Hematopoietic multipotent progenitor cell treated with erythropoietin and hydrocortisone succinate and interleukin-3 and kit ligand, for 17 days (in vitro differentiated cells): ENCODE data around the gene XIRP2.
"Not testable (repeated sequence)": the region's sequence is repeated elsewhere in the genome, so short reads cannot be mapped to it uniquely, and the experiment has no call there.

Experiments
- DNase-seq: peaks from one replicate; pipeline ENCODE4 v3.0.0-alpha.2; 2015; ENCODE audit warnings: low spot score

Gene XIRP2

GRCh38 chr2:167196461-167197252 lies 308.4 kb downstream of the XIRP2 start:
- no peak for DNase-seq

GRCh38 chr2:167198009-167198408 lies 309.7 kb downstream of the XIRP2 start:
- DNase-seq: no peak

GRCh38 chr2:167198576-167198975 lies 310.3 kb downstream of the XIRP2 start:
- DNase-seq: no peak

GRCh38 chr2:167200019-167200418 lies 311.7 kb downstream of the XIRP2 start:
- DNase-seq: no peak

GRCh38 chr2:167209784-167210183 lies 321.5 kb downstream of the XIRP2 start:
- DNase-seq: no peak

- no peak for DNase-seq
These were observed 323.9 kb downstream of the XIRP2 start for GRCh38 chr2:167212014-167212648.

- no peak for DNase-seq
These were observed 327.3 kb downstream of the XIRP2 start for GRCh38 chr2:167215595-167215994.

- no peak for DNase-seq
These were observed 349.2 kb downstream of the XIRP2 start for GRCh38 chr2:167237478-167237877.

- no peak for DNase-seq
These were observed 352.4 kb downstream of the XIRP2 start for GRCh38 chr2:167240671-167241070.

GRCh38 chr2:167249197-167249596 lies 360.9 kb downstream of the XIRP2 start:
- no peak for DNase-seq

GRCh38 chr2:167253025-167253424 lies 364.7 kb downstream of the XIRP2 start:
- DNase-seq: no peak

GRCh38 chr2:167254721-167255120 lies 366.4 kb downstream of the XIRP2 start:
- no peak for DNase-seq

- no peak for DNase-seq
These were observed 370.4 kb downstream of the XIRP2 start for GRCh38 chr2:167258712-167259111.

- DNase-seq: no peak
These were observed 376.1 kb downstream of the XIRP2 start for GRCh38 chr2:167264380-167264779.

GRCh38 chr2:167265004-167265403 lies 376.7 kb downstream of the XIRP2 start:
- DNase-seq: no peak

GRCh38 chr2:167265722-167266121 lies 377.4 kb downstream of the XIRP2 start:
- no peak for DNase-seq

GRCh38 chr2:167268245-167268644 lies 380.0 kb downstream of the XIRP2 start:
- DNase-seq: not testable (repeated sequence)

GRCh38 chr2:167271932-167272331 lies 383.7 kb downstream of the XIRP2 start:
- DNase-seq: no peak

GRCh38 chr2:167275046-167275445 lies 386.8 kb downstream of the XIRP2 start:
- no peak for DNase-seq

GRCh38 chr2:167279810-167280209 lies 391.5 kb downstream of the XIRP2 start:
- no peak for DNase-seq

- no peak for DNase-seq
These were observed 398.9 kb downstream of the XIRP2 start for GRCh38 chr2:167287212-167287611.

GRCh38 chr2:167289651-167290410 lies 401.6 kb downstream of the XIRP2 start:
- no peak for DNase-seq
